ENCODE results near the gene PMIS2.

Gene PMIS2

GRCh38 chr19:35609851-35610353, 23.9 kb downstream of the PMIS2 start:
- no peak overlapping the region for H3K4me3 ChIP-seq (ENCODE audit: low read depth, low read length)
- no peak for DNase-seq (ENCODE audit: low read depth)

GRCh38 chr19:35612224-35612558, 26.2 kb downstream of the PMIS2 start:
- DNase-seq (ENCODE audit: low read depth) = no peak
- H3K4me3 ChIP-seq (ENCODE audit: low read depth, low read length) = no peak overlapping the region
- TF ChIP-seq, protein P1, sequence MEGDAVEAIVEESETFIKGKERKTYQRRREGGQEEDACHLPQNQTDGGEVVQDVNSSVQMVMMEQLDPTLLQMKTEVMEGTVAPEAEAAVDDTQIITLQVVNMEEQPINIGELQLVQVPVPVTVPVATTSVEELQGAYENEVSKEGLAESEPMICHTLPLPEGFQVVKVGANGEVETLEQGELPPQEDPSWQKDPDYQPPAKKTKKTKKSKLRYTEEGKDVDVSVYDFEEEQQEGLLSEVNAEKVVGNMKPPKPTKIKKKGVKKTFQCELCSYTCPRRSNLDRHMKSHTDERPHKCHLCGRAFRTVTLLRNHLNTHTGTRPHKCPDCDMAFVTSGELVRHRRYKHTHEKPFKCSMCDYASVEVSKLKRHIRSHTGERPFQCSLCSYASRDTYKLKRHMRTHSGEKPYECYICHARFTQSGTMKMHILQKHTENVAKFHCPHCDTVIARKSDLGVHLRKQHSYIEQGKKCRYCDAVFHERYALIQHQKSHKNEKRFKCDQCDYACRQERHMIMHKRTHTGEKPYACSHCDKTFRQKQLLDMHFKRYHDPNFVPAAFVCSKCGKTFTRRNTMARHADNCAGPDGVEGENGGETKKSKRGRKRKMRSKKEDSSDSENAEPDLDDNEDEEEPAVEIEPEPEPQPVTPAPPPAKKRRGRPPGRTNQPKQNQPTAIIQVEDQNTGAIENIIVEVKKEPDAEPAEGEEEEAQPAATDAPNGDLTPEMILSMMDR (IDR thresholded peaks at IDR 0.05; ENCODE audit: low read depth, low read length) = no peak
- TF ChIP-seq POLR2A (IDR thresholded peaks at IDR 0.05; ENCODE audit: extremely low read depth, insufficient read length) (no peak), MAX (IDR thresholded peaks at IDR 0.05; ENCODE audit: low read depth, low read length) (no peak), MYC (IDR thresholded peaks at IDR 0.05; ENCODE audit: low read depth, low read length) (no peak)

More at GRCh38 chr19:35609851-35610353, 23.9 kb downstream of the PMIS2 start:
- TF ChIP-seq, protein P1 (IDR thresholded peaks at IDR 0.05; ENCODE audit: low read depth, low read length) = no peak
- TF ChIP-seq POLR2A (IDR thresholded peaks at IDR 0.05; ENCODE audit: extremely low read depth, insufficient read length) (no peak), MAX (IDR thresholded peaks at IDR 0.05; ENCODE audit: low read depth, low read length) (no peak), MYC (IDR thresholded peaks at IDR 0.05; ENCODE audit: low read depth, low read length) (no peak)

DNA sequence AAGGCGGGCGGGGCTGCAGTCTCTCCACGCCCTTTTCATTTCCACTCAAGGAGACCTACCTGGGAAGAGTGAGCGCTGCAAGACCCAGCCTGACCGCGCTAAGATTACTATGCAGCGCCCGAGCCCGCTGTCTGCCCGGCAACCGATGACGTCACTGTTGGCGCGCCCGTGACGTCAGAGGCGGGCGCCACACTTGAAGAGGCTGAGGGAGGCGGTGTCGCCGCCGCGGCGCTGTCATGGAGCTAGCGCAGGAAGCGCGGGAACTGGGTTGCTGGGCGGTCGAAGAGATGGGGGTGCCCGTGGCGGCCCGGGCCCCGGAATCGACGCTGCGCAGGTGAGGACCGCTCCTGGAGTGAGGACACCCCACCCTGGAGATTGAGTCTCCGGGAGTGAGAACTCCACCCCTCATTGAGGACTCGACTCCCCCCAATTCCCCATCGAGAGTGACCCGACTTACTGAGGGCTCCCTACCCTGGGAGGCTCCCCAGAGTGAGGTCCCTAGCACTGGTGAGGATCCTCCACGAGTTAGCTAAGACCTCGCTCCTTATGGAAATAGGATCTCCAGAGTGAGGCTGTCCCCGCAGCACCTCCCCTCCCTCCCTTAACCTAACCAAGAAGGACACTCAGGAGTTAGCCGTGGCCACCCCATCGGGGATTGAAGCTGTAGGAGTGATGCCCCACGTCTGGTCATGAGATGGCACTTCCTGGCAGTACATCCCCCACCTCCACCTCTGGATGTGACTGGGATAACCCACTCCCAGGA, 26.8 kb downstream of the PMIS2 start, which contains the start of gene HAUS5:
Gene HAUS5, plus strand, starts transcription at position 177 of the 763 bp plus-strand sequence. Its CDS starts 60 bp downstream, at position 237.
- H3K4me3 ChIP-seq (ENCODE audit: low read depth, low read length) = peak within 1 kb of the TSS; percentile 86
- TF ChIP-seq POLR2A (IDR thresholded peaks at IDR 0.05; ENCODE audit: extremely low read depth, insufficient read length) = peak; percentile 65
- TF ChIP-seq, protein P1 (IDR thresholded peaks at IDR 0.05; ENCODE audit: low read depth, low read length) = no peak
- TF ChIP-seq MAX (IDR thresholded peaks at IDR 0.05; ENCODE audit: low read depth, low read length) = peak; percentile 49
- peak; percentile 38; the same call in 1 of the 2 replicates for TF ChIP-seq MYC (IDR thresholded peaks at IDR 0.05; ENCODE audit: low read depth, low read length)
- peak; percentile 88 for DNase-seq (ENCODE audit: low read depth)

GRCh38 chr19:35613574-35613973, 27.6 kb downstream of the PMIS2 start:
- no peak overlapping the region for H3K4me3 ChIP-seq (ENCODE audit: low read depth, low read length)
- no peak for TF ChIP-seq MYC (IDR thresholded peaks at IDR 0.05; ENCODE audit: low read depth, low read length)
- TF ChIP-seq, protein P1 (IDR thresholded peaks at IDR 0.05; ENCODE audit: low read depth, low read length) = no peak
- no peak for TF ChIP-seq MAX (IDR thresholded peaks at IDR 0.05; ENCODE audit: low read depth, low read length)
- TF ChIP-seq POLR2A (IDR thresholded peaks at IDR 0.05; ENCODE audit: extremely low read depth, insufficient read length) = no peak
- DNase-seq (ENCODE audit: low read depth) = no peak

GRCh38 chr19:35615036-35615435, 29.1 kb downstream of the PMIS2 start:
- DNase-seq (ENCODE audit: low read depth) = no peak
- TF ChIP-seq MYC (IDR thresholded peaks at IDR 0.05; ENCODE audit: low read depth, low read length) (no peak), MAX (IDR thresholded peaks at IDR 0.05; ENCODE audit: low read depth, low read length) (no peak), POLR2A (IDR thresholded peaks at IDR 0.05; ENCODE audit: extremely low read depth, insufficient read length) (no peak)
- TF ChIP-seq, protein P1 (IDR thresholded peaks at IDR 0.05; ENCODE audit: low read depth, low read length) = no peak
- H3K4me3 ChIP-seq (ENCODE audit: low read depth, low read length) = no peak overlapping the region

All from NB4 (cell line).